Measurements from ENCODE around the gene NTRK1.

The NTRK1 gene

DNA sequence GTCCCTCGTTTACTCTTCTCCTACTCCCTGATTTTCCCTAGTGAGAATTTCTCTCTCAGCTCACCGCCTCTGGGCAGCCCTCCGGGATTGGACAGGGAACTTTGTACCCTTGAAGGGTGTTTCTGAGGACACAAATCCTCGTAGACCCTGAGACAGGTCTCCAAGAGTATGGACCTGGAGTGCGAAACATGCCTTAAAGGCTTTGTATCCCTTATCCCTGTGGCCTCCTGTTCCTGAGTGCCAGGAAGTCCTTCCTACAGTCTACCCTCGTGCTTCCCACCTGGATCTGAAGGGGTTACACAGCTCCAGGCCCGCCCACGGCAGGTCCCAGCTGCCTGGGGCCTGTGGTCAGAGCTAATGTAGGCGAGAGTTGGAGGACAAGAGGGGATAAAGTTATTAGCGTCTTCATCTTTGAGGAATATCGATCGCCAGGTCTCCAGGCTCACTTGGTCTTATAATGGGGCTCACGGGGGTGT is 25.3 kb downstream of the NTRK1 start:
- TF ChIP-seq ISL1 (CRISPR knock-in tag; IDR thresholded peaks at IDR 0.05) (no peak), ESRRG (CRISPR knock-in tag; IDR thresholded peaks at IDR 0.05) (no peak), TOX (CRISPR knock-in tag; IDR thresholded peaks at IDR 0.05; ENCODE audit: borderline replicate concordance) (no peak), ZNF8 (CRISPR knock-in tag; IDR thresholded peaks at IDR 0.05) (no peak), ZNF565 (CRISPR knock-in tag; conservative IDR thresholded peaks at IDR 0.05; ENCODE audit: low read depth) (no peak), PPARA (CRISPR knock-in tag; IDR thresholded peaks at IDR 0.05; ENCODE audit: borderline replicate concordance) (no peak), CSDC2 (CRISPR knock-in tag; IDR thresholded peaks at IDR 0.05) (no peak), ZFP3 (CRISPR knock-in tag; IDR thresholded peaks at IDR 0.05) (no peak), OSR1 (CRISPR knock-in tag; IDR thresholded peaks at IDR 0.05) (no peak), SNAI2 (CRISPR knock-in tag; IDR thresholded peaks at IDR 0.05) (no peak), ZFP30 (CRISPR knock-in tag; IDR thresholded peaks at IDR 0.05) (no peak), ZC3H10 (CRISPR knock-in tag; IDR thresholded peaks at IDR 0.05) (no peak), TCF4 (CRISPR knock-in tag; IDR thresholded peaks at IDR 0.05; ENCODE audit: borderline replicate concordance) (no peak), RARB (CRISPR knock-in tag; IDR thresholded peaks at IDR 0.05) (no peak)
- TF ChIP-seq, protein P1, sequence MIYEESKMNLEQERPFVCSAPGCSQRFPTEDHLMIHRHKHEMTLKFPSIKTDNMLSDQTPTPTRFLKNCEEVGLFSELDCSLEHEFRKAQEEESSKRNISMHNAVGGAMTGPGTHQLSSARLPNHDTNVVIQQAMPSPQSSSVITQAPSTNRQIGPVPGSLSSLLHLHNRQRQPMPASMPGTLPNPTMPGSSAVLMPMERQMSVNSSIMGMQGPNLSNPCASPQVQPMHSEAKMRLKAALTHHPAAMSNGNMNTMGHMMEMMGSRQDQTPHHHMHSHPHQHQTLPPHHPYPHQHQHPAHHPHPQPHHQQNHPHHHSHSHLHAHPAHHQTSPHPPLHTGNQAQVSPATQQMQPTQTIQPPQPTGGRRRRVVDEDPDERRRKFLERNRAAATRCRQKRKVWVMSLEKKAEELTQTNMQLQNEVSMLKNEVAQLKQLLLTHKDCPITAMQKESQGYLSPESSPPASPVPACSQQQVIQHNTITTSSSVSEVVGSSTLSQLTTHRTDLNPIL (CRISPR knock-in tag; IDR thresholded peaks at IDR 0.05; ENCODE audit: low read depth), result no peak
- TF ChIP-seq, protein P2, sequence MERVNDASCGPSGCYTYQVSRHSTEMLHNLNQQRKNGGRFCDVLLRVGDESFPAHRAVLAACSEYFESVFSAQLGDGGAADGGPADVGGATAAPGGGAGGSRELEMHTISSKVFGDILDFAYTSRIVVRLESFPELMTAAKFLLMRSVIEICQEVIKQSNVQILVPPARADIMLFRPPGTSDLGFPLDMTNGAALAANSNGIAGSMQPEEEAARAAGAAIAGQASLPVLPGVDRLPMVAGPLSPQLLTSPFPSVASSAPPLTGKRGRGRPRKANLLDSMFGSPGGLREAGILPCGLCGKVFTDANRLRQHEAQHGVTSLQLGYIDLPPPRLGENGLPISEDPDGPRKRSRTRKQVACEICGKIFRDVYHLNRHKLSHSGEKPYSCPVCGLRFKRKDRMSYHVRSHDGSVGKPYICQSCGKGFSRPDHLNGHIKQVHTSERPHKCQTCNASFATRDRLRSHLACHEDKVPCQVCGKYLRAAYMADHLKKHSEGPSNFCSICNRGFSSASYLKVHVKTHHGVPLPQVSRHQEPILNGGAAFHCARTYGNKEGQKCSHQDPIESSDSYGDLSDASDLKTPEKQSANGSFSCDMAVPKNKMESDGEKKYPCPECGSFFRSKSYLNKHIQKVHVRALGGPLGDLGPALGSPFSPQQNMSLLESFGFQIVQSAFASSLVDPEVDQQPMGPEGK (CRISPR knock-in tag; IDR thresholded peaks at IDR 0.05; ENCODE audit: borderline replicate concordance), result no peak
- ATAC-seq, result no peak

DNA sequence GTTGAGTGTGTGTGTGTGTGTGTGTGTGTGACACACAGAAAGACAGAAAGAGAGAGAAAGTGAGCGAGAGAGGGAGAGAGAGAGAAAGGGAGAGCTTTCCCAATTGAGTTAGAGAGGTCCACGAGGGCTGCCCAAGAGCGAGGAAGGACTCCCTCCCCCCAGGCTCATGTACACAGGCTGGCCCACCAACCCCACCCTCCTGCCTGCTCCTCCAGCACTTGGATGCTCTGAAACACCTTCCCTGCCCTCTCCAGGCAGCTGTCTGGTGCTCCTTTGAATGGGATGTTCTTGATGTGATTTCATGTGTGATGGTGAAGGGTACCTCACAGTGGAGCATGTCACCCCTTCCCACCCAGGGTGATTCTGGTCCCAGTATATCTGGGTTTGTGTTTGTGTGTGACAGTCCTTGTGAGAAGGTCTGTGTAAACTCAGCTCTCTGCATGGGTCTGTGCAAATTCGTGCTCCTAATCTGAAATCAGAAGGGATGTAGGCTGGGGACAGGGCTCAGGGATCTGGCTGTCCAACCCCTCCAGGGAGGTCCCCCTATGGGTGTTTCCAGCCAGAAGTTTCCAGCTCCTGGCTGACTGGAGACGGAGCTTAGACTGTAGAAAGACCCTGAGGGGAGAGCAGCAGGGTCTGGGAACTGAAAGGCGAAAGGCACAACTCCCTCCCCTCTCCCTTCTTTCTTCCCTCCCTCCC is 26.1 kb downstream of the NTRK1 start:
- TF ChIP-seq ZC3H10 (CRISPR knock-in tag; IDR thresholded peaks at IDR 0.05) (no peak), ARNTL (CRISPR knock-in tag; IDR thresholded peaks at IDR 0.05; ENCODE audit: borderline replicate concordance, low read depth) (no peak), OSR1 (CRISPR knock-in tag; IDR thresholded peaks at IDR 0.05) (no peak), CSDC2 (CRISPR knock-in tag; IDR thresholded peaks at IDR 0.05) (no peak), ZFP30 (CRISPR knock-in tag; IDR thresholded peaks at IDR 0.05) (no peak), TCF4 (CRISPR knock-in tag; IDR thresholded peaks at IDR 0.05; ENCODE audit: borderline replicate concordance) (no peak), ZFP3 (CRISPR knock-in tag; IDR thresholded peaks at IDR 0.05) (no peak), ZNF70 (CRISPR knock-in tag; IDR thresholded peaks at IDR 0.05) (no peak), BACH2 (CRISPR knock-in tag; IDR thresholded peaks at IDR 0.05; ENCODE audit: borderline replicate concordance) (no peak), RARB (CRISPR knock-in tag; IDR thresholded peaks at IDR 0.05) (no peak), SNAI2 (CRISPR knock-in tag; IDR thresholded peaks at IDR 0.05) (no peak), TOX (CRISPR knock-in tag; IDR thresholded peaks at IDR 0.05; ENCODE audit: borderline replicate concordance) (no peak)
- TF ChIP-seq, protein P3, sequence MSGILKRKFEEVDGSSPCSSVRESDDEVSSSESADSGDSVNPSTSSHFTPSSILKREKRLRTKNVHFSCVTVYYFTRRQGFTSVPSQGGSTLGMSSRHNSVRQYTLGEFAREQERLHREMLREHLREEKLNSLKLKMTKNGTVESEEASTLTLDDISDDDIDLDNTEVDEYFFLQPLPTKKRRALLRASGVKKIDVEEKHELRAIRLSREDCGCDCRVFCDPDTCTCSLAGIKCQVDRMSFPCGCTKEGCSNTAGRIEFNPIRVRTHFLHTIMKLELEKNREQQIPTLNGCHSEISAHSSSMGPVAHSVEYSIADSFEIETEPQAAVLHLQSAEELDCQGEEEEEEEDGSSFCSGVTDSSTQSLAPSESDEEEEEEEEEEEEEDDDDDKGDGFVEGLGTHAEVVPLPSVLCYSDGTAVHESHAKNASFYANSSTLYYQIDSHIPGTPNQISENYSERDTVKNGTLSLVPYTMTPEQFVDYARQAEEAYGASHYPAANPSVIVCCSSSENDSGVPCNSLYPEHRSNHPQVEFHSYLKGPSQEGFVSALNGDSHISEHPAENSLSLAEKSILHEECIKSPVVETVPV (CRISPR knock-in tag; IDR thresholded peaks at IDR 0.05), result no peak
- TF ChIP-seq, protein P4, sequence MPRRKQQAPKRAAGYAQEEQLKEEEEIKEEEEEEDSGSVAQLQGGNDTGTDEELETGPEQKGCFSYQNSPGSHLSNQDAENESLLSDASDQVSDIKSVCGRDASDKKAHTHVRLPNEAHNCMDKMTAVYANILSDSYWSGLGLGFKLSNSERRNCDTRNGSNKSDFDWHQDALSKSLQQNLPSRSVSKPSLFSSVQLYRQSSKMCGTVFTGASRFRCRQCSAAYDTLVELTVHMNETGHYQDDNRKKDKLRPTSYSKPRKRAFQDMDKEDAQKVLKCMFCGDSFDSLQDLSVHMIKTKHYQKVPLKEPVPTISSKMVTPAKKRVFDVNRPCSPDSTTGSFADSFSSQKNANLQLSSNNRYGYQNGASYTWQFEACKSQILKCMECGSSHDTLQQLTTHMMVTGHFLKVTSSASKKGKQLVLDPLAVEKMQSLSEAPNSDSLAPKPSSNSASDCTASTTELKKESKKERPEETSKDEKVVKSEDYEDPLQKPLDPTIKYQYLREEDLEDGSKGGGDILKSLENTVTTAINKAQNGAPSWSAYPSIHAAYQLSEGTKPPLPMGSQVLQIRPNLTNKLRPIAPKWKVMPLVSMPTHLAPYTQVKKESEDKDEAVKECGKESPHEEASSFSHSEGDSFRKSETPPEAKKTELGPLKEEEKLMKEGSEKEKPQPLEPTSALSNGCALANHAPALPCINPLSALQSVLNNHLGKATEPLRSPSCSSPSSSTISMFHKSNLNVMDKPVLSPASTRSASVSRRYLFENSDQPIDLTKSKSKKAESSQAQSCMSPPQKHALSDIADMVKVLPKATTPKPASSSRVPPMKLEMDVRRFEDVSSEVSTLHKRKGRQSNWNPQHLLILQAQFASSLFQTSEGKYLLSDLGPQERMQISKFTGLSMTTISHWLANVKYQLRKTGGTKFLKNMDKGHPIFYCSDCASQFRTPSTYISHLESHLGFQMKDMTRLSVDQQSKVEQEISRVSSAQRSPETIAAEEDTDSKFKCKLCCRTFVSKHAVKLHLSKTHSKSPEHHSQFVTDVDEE (CRISPR knock-in tag; IDR thresholded peaks at IDR 0.05), result no peak
- TF ChIP-seq, protein P2 (CRISPR knock-in tag; IDR thresholded peaks at IDR 0.05; ENCODE audit: borderline replicate concordance), result no peak
- ATAC-seq, result no peak; the same call in 2 of the 3 replicates

Measured in SK-N-SH treated with all-trans-retinoic acid at 6 μM for 48 hours (cell line).